ENCODE data around the gene CYBA. TPM values are rescaled to one million over a fixed set of nuclear protein-coding genes. Genes with fewer than 3 reads are reported as not detected.

CYBA gene
- total and polyA plus RNA-seq, 9 of the 15 experiments (the other 6 are each of a cell fraction or from before 2014, with no cell fraction given) = 0.34 to 683 (median 93.0) TPM

DNA sequence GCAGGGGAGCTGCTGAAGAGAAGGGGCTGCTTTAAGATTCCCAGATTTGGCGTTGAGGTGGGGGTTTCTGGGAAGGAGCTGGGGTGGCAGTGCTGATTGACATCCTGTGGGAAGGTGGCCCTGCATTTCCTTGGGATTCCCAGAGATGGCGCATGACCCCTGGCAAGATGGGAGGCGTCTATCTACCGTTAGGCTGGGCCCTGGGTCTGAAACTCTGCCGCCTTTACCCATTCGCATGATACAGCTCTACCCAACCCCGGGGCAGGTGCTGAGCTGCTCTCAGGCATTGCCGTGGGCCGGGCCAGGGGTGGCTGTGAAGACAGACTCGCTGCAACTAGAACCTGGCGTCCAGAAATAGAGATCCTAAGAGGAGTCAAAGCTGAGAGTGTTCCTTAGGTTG is 21.9 kb upstream of the CYBA start:
- CTCF ChIA-PET (ENCODE audit: low intra/inter-chr PET ratio) = interaction anchor here (1.0 kb wide), 1 partner anchor 25 kb away, joined by 3 read pairs; no protein-coding TSS in a partner anchor
- Histone ChIP-seq H4K20me1 (replicated peaks; ENCODE audit: control insufficient read depth, insufficient read depth, low read length) (no peaks in the 10 kb centered on the region), H3K4me3 (no peak overlapping the region), H3K9me1 (ENCODE audit: control insufficient read depth, insufficient read depth, low read length) (no peaks in the 10 kb centered on the region), H3K9ac (ENCODE audit: insufficient read depth in 1 of 2, low read depth in 2 of 2, low read length in 2 of 2) (peak overlapping the region in 1 of 2 experiments; percentile 31; a peak in 1 of 4 replicates), H3K36me3 (ENCODE audit: control insufficient read depth, insufficient read depth, low read length) (peaks cover 7% of the 10 kb centered on the region; the same call in 2 of the 3 replicates), H2AFZ (ENCODE audit: low read depth, low read length) (no peak overlapping the region), H3K27me3 (ENCODE audit: control insufficient read depth in 2 of 2, insufficient read depth in 2 of 2, low read length in 2 of 2) (no peaks in the 10 kb centered on the region), H3K79me2 (ENCODE audit: control insufficient read depth, insufficient read depth, low read length) (no peaks in the 10 kb centered on the region), H3K27ac (ENCODE audit: extremely low read depth, low read depth, low read length) (no peak overlapping the region), H3K4me2 (ENCODE audit: insufficient read depth, low read length) (no peak overlapping the region), H3K4me1 (replicated peaks in 1 of 2; ENCODE audit: control insufficient read depth in 2 of 2, insufficient read depth in 2 of 2, low read length in 2 of 2) (peaks cover 0 to 23% of the 10 kb centered on the region in 2 experiments; a peak in 2 of 5 replicates), H3K9me3 (replicated peaks; ENCODE audit: control insufficient read depth, insufficient read depth, low read depth, low read length) (no peaks in the 10 kb centered on the region)
- DNase-seq (ENCODE audit: extremely low read depth in 1 of 4, low spot score in 3 of 4) (no peak), ATAC-seq (peak; percentile 60), FAIRE-seq (peak; percentile 60)
- in situ Hi-C loops (cut with MboI) = no loop called here
- POLR2A ChIA-PET = no interaction called here
- TF ChIP-seq RAD21 (CRISPR knock-in tag; conservative IDR thresholded peaks at IDR 0.05 in 1 of 2, IDR thresholded peaks at IDR 0.05 in 1 of 2) = peak in 1 of 2 experiments; percentile 53; a peak in 3 of 4 replicates
- TF ChIP-seq, protein P1, sequence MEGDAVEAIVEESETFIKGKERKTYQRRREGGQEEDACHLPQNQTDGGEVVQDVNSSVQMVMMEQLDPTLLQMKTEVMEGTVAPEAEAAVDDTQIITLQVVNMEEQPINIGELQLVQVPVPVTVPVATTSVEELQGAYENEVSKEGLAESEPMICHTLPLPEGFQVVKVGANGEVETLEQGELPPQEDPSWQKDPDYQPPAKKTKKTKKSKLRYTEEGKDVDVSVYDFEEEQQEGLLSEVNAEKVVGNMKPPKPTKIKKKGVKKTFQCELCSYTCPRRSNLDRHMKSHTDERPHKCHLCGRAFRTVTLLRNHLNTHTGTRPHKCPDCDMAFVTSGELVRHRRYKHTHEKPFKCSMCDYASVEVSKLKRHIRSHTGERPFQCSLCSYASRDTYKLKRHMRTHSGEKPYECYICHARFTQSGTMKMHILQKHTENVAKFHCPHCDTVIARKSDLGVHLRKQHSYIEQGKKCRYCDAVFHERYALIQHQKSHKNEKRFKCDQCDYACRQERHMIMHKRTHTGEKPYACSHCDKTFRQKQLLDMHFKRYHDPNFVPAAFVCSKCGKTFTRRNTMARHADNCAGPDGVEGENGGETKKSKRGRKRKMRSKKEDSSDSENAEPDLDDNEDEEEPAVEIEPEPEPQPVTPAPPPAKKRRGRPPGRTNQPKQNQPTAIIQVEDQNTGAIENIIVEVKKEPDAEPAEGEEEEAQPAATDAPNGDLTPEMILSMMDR (IDR thresholded peaks at IDR 0.05 in 2 of 3, conservative IDR thresholded peaks at IDR 0.05 in 1 of 3; ENCODE audit: insufficient read depth in 2 of 3, low read depth in 1 of 3, low read length in 3 of 3) = peak; percentile 40 to 55 (median 54); a peak in 5 of 6 replicates
- TF ChIP-seq, protein P2, sequence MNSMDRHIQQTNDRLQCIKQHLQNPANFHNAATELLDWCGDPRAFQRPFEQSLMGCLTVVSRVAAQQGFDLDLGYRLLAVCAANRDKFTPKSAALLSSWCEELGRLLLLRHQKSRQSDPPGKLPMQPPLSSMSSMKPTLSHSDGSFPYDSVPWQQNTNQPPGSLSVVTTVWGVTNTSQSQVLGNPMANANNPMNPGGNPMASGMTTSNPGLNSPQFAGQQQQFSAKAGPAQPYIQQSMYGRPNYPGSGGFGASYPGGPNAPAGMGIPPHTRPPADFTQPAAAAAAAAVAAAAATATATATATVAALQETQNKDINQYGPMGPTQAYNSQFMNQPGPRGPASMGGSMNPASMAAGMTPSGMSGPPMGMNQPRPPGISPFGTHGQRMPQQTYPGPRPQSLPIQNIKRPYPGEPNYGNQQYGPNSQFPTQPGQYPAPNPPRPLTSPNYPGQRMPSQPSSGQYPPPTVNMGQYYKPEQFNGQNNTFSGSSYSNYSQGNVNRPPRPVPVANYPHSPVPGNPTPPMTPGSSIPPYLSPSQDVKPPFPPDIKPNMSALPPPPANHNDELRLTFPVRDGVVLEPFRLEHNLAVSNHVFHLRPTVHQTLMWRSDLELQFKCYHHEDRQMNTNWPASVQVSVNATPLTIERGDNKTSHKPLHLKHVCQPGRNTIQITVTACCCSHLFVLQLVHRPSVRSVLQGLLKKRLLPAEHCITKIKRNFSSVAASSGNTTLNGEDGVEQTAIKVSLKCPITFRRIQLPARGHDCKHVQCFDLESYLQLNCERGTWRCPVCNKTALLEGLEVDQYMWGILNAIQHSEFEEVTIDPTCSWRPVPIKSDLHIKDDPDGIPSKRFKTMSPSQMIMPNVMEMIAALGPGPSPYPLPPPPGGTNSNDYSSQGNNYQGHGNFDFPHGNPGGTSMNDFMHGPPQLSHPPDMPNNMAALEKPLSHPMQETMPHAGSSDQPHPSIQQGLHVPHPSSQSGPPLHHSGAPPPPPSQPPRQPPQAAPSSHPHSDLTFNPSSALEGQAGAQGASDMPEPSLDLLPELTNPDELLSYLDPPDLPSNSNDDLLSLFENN (IDR thresholded peaks at IDR 0.05; ENCODE audit: low read depth in 2 of 2, low read length in 2 of 2) = no peak
- TF ChIP-seq, protein P3, sequence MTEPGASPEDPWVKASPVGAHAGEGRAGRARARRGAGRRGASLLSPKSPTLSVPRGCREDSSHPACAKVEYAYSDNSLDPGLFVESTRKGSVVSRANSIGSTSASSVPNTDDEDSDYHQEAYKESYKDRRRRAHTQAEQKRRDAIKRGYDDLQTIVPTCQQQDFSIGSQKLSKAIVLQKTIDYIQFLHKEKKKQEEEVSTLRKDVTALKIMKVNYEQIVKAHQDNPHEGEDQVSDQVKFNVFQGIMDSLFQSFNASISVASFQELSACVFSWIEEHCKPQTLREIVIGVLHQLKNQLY (CRISPR knock-in tag; conservative IDR thresholded peaks at IDR 0.05) = no peak
- TF ChIP-seq, protein P4, sequence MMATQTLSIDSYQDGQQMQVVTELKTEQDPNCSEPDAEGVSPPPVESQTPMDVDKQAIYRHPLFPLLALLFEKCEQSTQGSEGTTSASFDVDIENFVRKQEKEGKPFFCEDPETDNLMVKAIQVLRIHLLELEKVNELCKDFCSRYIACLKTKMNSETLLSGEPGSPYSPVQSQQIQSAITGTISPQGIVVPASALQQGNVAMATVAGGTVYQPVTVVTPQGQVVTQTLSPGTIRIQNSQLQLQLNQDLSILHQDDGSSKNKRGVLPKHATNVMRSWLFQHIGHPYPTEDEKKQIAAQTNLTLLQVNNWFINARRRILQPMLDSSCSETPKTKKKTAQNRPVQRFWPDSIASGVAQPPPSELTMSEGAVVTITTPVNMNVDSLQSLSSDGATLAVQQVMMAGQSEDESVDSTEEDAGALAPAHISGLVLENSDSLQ (IDR thresholded peaks at IDR 0.05) = peak; percentile 58; the same call in 1 of the 2 replicates
- no peak for TF ChIP-seq ZNF57 (CRISPR knock-in tag; IDR thresholded peaks at IDR 0.05)
- BruUV-seq (replicated peaks) = no TSS peak
- WGBS (ENCODE audit: insufficient coverage, low coverage, missing lambda C conversion rate) = 61% methylated on average over 11 of the region's 11 CpGs
- intact Hi-C loops (cut with micrococcal nuclease) = no loop called here
